ENCODE data around the gene RBM27.

- TF ChIP-seq CTCF (IDR thresholded peaks at IDR 0.05) (no peak), ZNF281 (CRISPR knock-in tag; IDR thresholded peaks at IDR 0.05) (no peak), NR2C2 (CRISPR knock-in tag; IDR thresholded peaks at IDR 0.05) (no peak), IRF2 (CRISPR knock-in tag; IDR thresholded peaks at IDR 0.05; ENCODE audit: borderline replicate concordance, low read depth) (no peak), ELF4 (CRISPR knock-in tag; IDR thresholded peaks at IDR 0.05; ENCODE audit: low read depth) (no peak), SP1 (CRISPR knock-in tag; conservative IDR thresholded peaks at IDR 0.05) (no peak), SOX15 (CRISPR knock-in tag; IDR thresholded peaks at IDR 0.05) (no peak), CBFB (CRISPR knock-in tag; IDR thresholded peaks at IDR 0.05; ENCODE audit: low read depth) (no peak), SMAD4 (CRISPR knock-in tag; IDR thresholded peaks at IDR 0.05) (no peak), E2F1 (CRISPR knock-in tag; IDR thresholded peaks at IDR 0.05) (no peak), ZNF416 (CRISPR knock-in tag; IDR thresholded peaks at IDR 0.05) (no peak), ZBTB21 (CRISPR knock-in tag; IDR thresholded peaks at IDR 0.05; ENCODE audit: borderline replicate concordance) (no peak)
These were observed 6.9 kb upstream of the RBM27 start for GRCh38 chr5:146196459-146197048.
